Iris pigment epithelial cell (primary cell): ENCODE data around the gene PTPRO.

Experiments
- DNase-seq: peaks from one replicate; pipeline ENCODE4 v3.0.0-alpha.2; 2011; ENCODE audit warnings: low read depth

Gene PTPRO

DNA sequence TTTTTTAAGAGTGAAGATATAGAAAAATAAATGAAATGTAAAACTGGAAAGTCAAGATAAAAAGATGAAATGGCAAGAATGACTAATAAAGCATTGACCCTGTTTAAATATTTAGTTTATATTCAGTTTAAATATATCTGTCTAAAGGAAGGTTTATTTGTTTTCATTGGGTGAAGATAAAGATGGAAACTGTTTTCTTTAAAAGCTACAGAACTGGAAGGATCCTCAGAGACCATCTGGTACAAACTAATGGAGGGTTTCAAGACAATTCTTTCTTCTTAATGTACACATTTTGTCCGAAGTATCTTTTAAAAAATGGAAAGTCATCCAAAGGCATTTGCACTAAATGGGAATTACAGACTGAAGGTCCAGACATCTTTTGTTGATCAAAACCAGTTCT is 324.3 kb downstream of the PTPRO start:
- no peak for DNase-seq
